Neural cell (in vitro differentiated cells): ENCODE measurements around the gene FRY. TPM values are rescaled to one million over a fixed set of nuclear protein-coding genes. Genes with fewer than 3 reads are reported as not detected.

Source experiments
- H2AFZ ChIP-seq: fragments of 200-600, 300-800 bp; sonication (generic), shearing (Covaris generic); 2 replicates; pipeline ENCODE4 v1.6.0; 2014; ENCODE audit warnings: low read depth, mild to moderate bottlenecking, antibody characterized with exemption, low read length, moderate library complexity
- H3F3A ChIP-seq: fragments of 200-600 bp; shearing (Covaris generic); 2 replicates; pipeline ENCODE4 v1.6.1; 2016; ENCODE audit warnings: mild to moderate bottlenecking, moderate library complexity, mixed read lengths, antibody characterized with exemption, low read length; ENCODE audit not compliant: insufficient read depth, poor library complexity, severe bottlenecking
- H3K27ac ChIP-seq: fragments of 200-600, 300-800 bp; sonication (generic), shearing (Covaris generic); 2 replicates; pipeline ENCODE4 v1.5.1; 2014; ENCODE audit warnings: mild to moderate bottlenecking, low read length, moderate library complexity
- H3K27me3 ChIP-seq: fragments of 300-800, 200-600 bp; sonication (generic), shearing (Covaris generic); 2 replicates; pipeline ENCODE4 v1.6.0; 2014; ENCODE audit warnings: mild to moderate bottlenecking, low read depth, low read length, moderate library complexity; ENCODE audit not compliant: insufficient read depth
- H3K36me3 ChIP-seq: fragments of 300-800, 200-600 bp; sonication (generic), shearing (Covaris generic); 2 replicates; pipeline ENCODE4 v1.5.1; 2014; ENCODE audit warnings: mild to moderate bottlenecking, antibody characterized with exemption, low read length, moderate library complexity; ENCODE audit not compliant: insufficient read depth
- H3K4me2 ChIP-seq: fragments of 300-800, 200-600 bp; sonication (generic), shearing (Covaris generic); 2 replicates; pipeline ENCODE4 v1.6.0; 2014; ENCODE audit warnings: mild to moderate bottlenecking, low read length
- H3K4me3 ChIP-seq: fragments of 300-800, 200-600 bp; sonication (generic), shearing (Covaris generic); 2 replicates; pipeline ENCODE4 v1.5.1; 2014; ENCODE audit warnings: mild to moderate bottlenecking, low read length, moderate library complexity
- H3K79me2 ChIP-seq: fragments of 200-600 bp; shearing (Covaris generic); replicated peaks from 2 replicates; pipeline ENCODE4 v1.6.0; 2014; ENCODE audit warnings: mild to moderate bottlenecking, low read length, moderate library complexity; ENCODE audit not compliant: insufficient read depth
- H3K9ac ChIP-seq: fragments of 300-800, 200-600 bp; sonication (generic), shearing (Covaris generic); 2 replicates; pipeline ENCODE4 v1.6.1; 2016; ENCODE audit warnings: mild to moderate bottlenecking, low read length, mixed read lengths
- H3K9me2 ChIP-seq: fragments of 200-600 bp; shearing (Covaris generic); 2 replicates; pipeline ENCODE4 v1.6.1; 2016; ENCODE audit warnings: mild to moderate bottlenecking, low read length, mixed read lengths; ENCODE audit not compliant: insufficient read depth
- H3K9me3 ChIP-seq: fragments of 200-600, 300-800 bp; sonication (generic), shearing (Covaris generic); 2 replicates; pipeline ENCODE4 v1.6.1; 2016; ENCODE audit warnings: mild to moderate bottlenecking, mixed run types, low read length, moderate library complexity, mixed read lengths
- H4K20me1 ChIP-seq: fragments of 200-600 bp; shearing (Covaris generic); 2 replicates; pipeline ENCODE4 v1.6.1; 2016; ENCODE audit warnings: mild to moderate bottlenecking, mixed run types; ENCODE audit not compliant: insufficient read depth
- CTCF ChIP-seq: fragments of 450-650 bp; IDR thresholded peaks from 2 replicates; pipeline ENCODE4 v1.5.1; 2014; ENCODE audit warnings: antibody characterized with exemption, mild to moderate bottlenecking, moderate library complexity; ENCODE audit not compliant: poor library complexity, severe bottlenecking
- EP300 ChIP-seq: fragments of 450-650 bp; conservative IDR thresholded peaks from 2 replicates; pipeline ENCODE4 v1.6.1; 2014; ENCODE audit warnings: antibody characterized with exemption, mild to moderate bottlenecking, moderate library complexity; ENCODE audit not compliant: poor library complexity, severe bottlenecking
- EZH2 ChIP-seq: fragments of 200-600, 300-800 bp; shearing (Covaris generic), sonication (generic); IDR thresholded peaks from 2 replicates; pipeline ENCODE4 v1.6.1; 2014; ENCODE audit warnings: antibody characterized with exemption, low read length, borderline replicate concordance, mild to moderate bottlenecking; ENCODE audit not compliant: insufficient read depth, poor library complexity, severe bottlenecking
- MXI1 ChIP-seq: fragments of 450-650 bp; conservative IDR thresholded peaks from 2 replicates; pipeline ENCODE4 v1.6.1; 2014; ENCODE audit warnings: antibody characterized with exemption, mild to moderate bottlenecking; ENCODE audit not compliant: poor library complexity, severe bottlenecking
- POLR2AphosphoS5 ChIP-seq: IDR thresholded peaks from 2 replicates; pipeline ENCODE4 v1.6.1; 2012
- RAD21 ChIP-seq: fragments of 450-650 bp; conservative IDR thresholded peaks from 2 replicates; pipeline ENCODE4 v1.6.1; 2014; ENCODE audit warnings: antibody characterized with exemption, mild to moderate bottlenecking, moderate library complexity
- REST ChIP-seq: IDR thresholded peaks from 2 replicates; pipeline ENCODE4 v1.6.1; 2012; ENCODE audit warnings: borderline replicate concordance
- SMC3 ChIP-seq: fragments of 450-650 bp; conservative IDR thresholded peaks from 2 replicates; pipeline ENCODE4 v1.6.1; 2014; ENCODE audit warnings: antibody characterized with exemption, mild to moderate bottlenecking, moderate library complexity; ENCODE audit not compliant: poor library complexity
- TAF1 ChIP-seq: IDR thresholded peaks from 2 replicates; pipeline ENCODE4 v1.6.1; 2012; ENCODE audit warnings: low read depth
- polyA plus RNA-seq: library from polyadenylated mRNA; depleted of rRNA; stranded (reverse); fragments of >200 nt; gene quantifications from 2 replicates; pipeline ENCODE4 v1.2.3, GENCODE V29; 2014

FRY gene
- polyA plus RNA-seq, 1 donor from 2014 or later: 49.3 TPM

GRCh38 chr13:32007494-32007893 is 24.1 kb upstream of the FRY start:
- Histone ChIP-seq H4K20me1 (no peaks in the 10 kb centered on the region), H3K27me3 (no peaks in the 10 kb centered on the region), H3K79me2 (no peaks in the 10 kb centered on the region), H3K4me3 (no peak overlapping the region), H3K9me3 (no peaks in the 10 kb centered on the region), H3K27ac (no peak overlapping the region), H3K4me2 (no peak overlapping the region), H2AFZ (no peak overlapping the region), H3F3A (no peaks in the 10 kb centered on the region), H3K9ac (no peak overlapping the region), H3K9me2 (no peaks in the 10 kb centered on the region), H3K36me3 (no peaks in the 10 kb centered on the region)
- no peak for TF ChIP-seq SMC3
- TF ChIP-seq EP300: peak; percentile 21
- TF ChIP-seq RAD21: no peak
- TF ChIP-seq EZH2: no peak
- peak; percentile 20 for TF ChIP-seq REST
- TF ChIP-seq POLR2AphosphoS5: peak; percentile 25
- TF ChIP-seq TAF1: no peak

- H4K20me1 ChIP-seq: no peaks in the 10 kb centered on the region
- H3K4me2 ChIP-seq: no peak overlapping the region
- no peaks in the 10 kb centered on the region for H3K9me3 ChIP-seq
- H3K27ac ChIP-seq: no peak overlapping the region
- no peaks in the 10 kb centered on the region for H3F3A ChIP-seq
- H3K36me3 ChIP-seq: no peaks in the 10 kb centered on the region
- H3K27me3 ChIP-seq: no peaks in the 10 kb centered on the region
- no peak overlapping the region for H2AFZ ChIP-seq
- no peaks in the 10 kb centered on the region for H3K79me2 ChIP-seq
- no peaks in the 10 kb centered on the region for H3K9me2 ChIP-seq
- H3K4me3 ChIP-seq: no peak overlapping the region
- no peak overlapping the region for H3K9ac ChIP-seq
- TF ChIP-seq TAF1 (no peak), REST (no peak), EZH2 (no peak), EP300 (no peak), RAD21 (no peak), POLR2AphosphoS5 (no peak), MXI1 (no peak), SMC3 (no peak), CTCF (no peak)
Observed at GRCh38 chr13:32008518-32009175, 22.9 kb upstream of the FRY start.
